GM10847 (cell line): ENCODE measurements around the gene PRXL2A.

Source experiments
- POLR2A ChIP-seq: IDR thresholded peaks from 2 replicates; pipeline ENCODE4 v1.6.1; 2011; ENCODE audit not compliant: insufficient read length; ENCODE audit errors: extremely low read depth

The PRXL2A gene

DNA sequence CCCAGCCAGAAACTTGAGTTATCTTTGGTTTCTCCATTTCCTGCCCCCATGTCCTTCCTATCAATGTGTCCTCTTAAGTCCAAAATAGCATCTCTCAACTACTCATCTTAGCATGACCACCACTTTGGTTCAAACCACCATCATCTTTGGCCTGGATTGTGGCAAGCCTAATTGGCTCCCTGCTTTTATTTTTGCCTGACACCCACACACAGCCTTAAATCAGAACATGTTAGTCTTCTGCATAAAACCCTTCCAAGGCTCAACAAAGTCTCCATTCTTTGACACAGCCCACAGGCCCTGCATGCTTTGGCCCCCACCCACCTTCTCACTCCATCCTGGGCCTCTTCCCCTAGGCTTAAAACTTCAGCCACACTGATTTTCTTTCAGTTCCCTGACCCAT, 43.7 kb downstream of the PRXL2A start:
- no peak for TF ChIP-seq POLR2A

DNA sequence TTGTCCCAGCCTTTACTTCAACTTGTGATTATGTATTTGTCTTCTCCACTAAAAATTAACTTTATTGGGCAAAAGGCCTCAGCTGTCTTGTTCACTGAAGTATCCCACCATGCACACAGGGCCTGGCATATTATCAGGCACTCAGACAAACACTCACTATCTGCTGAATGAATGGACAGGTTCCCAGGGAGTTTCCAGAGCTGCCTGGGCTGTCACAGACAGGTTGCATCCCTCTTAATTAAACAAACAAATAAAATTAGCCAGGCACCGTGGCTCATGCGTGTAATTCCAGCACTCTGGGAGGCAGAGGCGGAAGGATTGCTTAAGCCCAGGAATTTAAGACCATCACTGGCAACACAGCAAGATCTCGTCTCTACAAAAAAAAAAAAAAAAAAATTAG, 44.3 kb downstream of the PRXL2A start:
- no peak for TF ChIP-seq POLR2A

GRCh38 chr10:80453056-80453841, 44.9 kb downstream of the PRXL2A start:
- TF ChIP-seq POLR2A: no peak

- TF ChIP-seq POLR2A: peak; percentile 37
These were observed 45.6 kb downstream of the PRXL2A start, which contains the start of gene TSPAN14 for GRCh38 chr10:80453842-80454512. Gene TSPAN14, plus strand, starts transcription at chr10:80454310. Its CDS starts 34,924 bp downstream, at chr10:80489234.

DNA sequence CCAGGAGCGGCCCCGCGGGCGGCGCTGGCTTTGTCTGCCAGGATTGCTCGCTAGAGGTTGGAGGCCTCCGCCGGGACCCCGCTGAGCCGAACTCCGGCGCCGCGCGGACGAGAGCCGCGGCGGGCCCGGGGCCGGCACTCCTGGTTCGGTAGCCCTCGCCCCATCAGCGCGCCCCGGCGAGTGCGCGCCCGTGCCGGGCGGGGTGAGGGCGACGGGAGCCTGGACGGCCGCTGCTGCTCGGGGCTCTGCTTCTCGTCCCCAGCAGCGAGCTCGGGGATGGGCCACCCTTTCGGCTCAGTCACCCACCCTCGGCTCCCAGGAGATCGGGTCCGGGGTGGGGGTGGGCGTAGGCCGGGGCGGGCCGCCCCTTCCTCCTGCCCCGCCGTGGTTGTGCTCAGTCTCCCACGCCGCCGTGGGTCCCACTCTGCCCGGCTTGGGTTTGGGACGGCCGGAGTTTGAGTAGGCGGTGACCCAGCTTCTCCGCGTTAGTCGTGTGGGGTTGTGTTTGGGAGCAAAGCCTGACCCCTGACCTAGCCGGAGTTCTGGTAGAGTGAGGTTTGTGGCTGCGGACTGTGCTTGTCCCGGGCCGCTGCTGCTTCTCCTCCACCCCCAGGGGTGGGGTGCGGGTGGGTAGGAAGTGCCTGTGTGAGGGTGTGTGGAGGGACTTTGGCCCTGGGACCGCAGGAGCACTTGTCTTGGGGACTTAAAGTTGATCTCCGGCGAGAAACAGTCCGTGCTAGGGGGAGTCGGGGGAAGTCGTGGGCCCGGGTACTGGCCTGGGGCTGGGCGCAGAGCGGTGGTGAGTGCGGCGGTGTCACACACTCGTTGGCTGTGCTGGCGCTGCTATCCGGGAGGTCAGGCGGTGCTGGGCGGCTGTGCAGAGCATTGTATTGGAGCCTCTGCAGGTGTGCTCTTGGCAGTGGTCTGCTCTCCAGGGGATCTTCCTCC, 46.4 kb downstream of the PRXL2A start:
- TF ChIP-seq POLR2A: no peak

DNA sequence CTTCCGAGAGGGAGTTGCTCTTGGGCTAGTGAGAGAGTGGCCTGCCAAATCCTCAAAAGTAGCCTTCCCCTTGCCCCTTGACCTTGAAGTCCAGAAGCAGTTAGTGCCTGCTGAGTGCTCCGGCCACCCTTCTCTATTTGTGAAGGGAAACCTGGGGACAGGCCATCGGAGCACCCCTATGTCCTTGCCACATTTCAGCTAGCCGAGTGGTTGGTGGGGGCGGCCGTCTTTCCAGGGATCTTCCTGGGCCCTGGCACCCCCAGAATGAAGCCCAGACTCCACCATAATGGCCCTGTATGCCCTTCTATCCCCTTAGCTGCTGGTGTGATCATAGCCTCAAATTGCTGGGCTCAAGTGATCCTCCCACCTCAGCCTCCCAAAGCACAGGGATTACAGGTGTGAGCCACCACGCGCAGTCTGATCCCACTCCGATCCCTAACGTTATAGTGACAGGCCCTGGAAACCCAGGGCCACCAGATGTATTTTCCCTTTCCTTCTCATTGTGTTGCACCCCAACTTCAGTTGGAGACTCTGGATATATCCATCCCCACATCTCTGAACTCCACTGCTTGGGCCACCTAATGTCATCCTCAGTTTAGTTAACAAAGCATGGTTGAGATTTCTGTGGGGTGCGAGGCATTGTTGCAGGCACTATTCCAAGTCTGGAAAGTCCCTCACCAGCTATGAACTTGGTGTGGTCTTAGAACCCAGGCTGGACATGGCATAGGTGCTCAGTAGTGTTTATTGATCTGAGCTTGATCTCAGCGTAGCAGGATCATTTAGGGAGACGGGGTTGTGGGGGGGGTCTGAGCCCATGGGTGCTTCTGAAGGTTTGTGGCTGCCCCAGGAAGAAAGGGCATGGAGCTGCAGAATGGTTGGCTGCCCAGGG, 47.4 kb downstream of the PRXL2A start:
- TF ChIP-seq POLR2A: no peak

- TF ChIP-seq POLR2A: no peak
These were observed 49.4 kb downstream of the PRXL2A start for GRCh38 chr10:80457554-80458262.

DNA sequence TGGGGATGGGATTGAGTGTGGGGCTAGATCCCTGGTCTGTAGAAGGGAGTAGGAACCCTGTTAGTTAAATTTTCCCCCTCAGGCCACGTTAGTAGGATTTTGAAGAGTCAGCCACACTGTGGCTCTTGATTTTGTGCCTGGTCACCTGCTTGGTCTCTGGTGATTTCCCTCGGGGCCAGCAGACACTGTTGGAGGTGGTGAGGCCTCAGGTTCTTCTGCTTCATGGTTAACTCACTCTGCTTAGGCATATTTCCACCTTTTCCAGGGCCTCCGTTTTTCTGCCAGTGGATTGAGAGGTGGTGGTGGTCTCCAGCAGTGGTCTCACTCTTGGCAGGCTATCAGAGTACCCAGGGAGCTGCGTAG, 49.9 kb downstream of the PRXL2A start:
- TF ChIP-seq POLR2A: no peak

- no peak for TF ChIP-seq POLR2A
These were observed 50.3 kb downstream of the PRXL2A start for GRCh38 chr10:80458638-80459037.

DNA sequence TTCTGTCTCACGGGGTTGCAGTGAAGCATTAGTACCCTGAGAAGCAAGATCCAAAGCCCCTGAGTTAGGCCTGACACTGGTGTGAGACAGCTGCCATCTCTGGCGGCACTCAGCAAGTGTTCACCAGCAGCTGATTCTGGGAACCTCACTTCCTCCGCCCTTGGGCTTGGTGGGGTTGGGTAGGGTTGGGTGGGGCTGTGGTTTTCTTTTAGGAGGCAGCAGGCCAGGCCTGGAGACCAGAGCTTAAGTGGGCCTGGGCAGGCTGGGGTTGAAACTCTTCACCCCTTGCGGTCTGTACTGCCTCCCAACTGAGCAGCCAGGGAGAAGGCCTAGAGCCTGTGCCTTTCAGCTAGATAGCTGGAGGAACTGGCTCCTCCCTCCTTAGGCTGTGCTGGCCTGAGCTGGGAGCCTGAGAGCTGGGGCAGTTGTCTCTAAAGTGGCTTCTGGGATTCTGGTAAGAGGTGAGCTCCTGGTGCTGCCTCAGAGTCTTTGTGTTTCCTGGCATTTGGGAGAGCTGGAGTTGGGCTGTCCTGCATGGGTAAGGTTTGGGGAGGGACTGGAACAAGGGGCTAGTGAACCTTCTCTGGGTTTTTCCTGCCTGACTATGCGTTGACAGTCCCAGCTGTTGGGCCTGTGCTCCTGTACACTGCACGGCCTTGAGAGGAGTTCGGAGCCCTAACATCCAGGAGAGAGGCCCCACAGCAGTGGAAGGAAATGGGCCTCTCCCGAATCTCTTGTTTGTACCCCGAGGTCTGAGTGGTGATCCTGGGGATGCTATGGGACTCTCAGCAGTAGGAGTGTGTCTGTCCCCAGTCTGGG, 50.9 kb downstream of the PRXL2A start:
- no peak for TF ChIP-seq POLR2A

GRCh38 chr10:80460399-80461207, 52.3 kb downstream of the PRXL2A start:
- TF ChIP-seq POLR2A: no peak

DNA sequence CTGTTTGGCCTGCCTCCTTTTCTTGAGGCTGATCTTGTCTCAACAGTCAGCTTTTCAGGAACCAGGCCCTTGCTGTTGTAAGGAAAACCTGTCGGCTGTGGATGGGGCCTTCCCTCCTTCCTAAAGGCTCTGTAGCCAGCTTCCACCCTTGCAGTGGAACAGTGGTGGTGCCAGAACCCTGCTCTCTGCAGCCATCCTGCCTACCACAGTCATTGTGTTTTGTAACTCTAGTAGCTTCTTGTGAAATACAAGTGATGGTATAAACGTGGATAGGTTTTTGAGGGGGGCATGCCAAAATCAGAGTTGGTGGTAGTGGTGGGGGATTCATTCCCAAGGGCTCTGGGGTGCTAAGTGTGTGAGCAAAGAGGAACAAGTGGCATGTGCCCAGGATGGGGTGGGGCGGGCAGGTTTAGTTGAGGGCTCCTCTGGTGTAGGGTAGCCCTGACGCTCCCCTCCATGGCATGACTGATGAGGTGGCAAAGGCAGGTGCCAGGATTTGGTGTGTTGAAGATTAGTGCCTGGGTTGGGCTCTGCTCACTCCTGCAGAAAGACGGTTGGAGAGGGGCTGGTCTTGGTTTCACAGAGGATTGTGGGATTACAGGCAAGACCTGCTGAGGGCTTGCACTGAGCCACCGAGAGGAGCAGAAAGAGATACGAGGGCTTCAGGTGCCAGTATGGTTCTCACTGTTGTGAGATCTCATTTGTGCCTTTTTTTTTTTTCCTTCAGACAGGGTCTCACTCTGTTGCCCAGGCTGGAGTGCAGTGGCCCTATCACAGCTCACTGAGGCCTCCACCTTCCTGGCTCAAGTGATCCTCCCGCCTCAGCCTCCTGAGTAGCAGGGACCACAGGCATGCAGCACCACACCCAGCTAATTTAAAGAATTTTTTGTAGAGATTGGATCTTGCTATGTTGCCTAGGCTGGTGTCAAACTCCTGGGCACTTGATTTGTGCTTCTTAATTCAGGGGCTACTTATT, 53.1 kb downstream of the PRXL2A start:
- no peak for TF ChIP-seq POLR2A
